A673 (cell line): ENCODE results near the gene CCDC201. TPM values are rescaled to one million over a fixed set of nuclear protein-coding genes. Genes with fewer than 3 reads are reported as not detected.
"Not testable (repeated sequence)": the region's sequence is repeated elsewhere in the genome, so short reads cannot be mapped to it uniquely, and the experiment has no call there.

ENCODE experiments used
- BruUV-seq: library from RNA; stranded (reverse); fragments of 400-500 nt; replicated peaks from 2 replicates; lab custom pipeline; 2021; lab: Mats Ljungman, UMichigan
- CTCF ChIA-PET: fragments of 300-600 bp; sonication (Branson Sonifier 250); formaldehyde crosslinking; loops from one replicate; lab custom pipeline; 2022; ENCODE audit warnings: antibody characterized with exemption; lab: Charles Lee
- POLR2A ChIA-PET: fragments of 300-600 bp; sonication (Branson Sonifier 250); formaldehyde crosslinking; loops from one replicate; lab custom pipeline; 2022; ENCODE audit warnings: antibody characterized with exemption; ENCODE audit not compliant: low non-redundant PET; lab: Charles Lee
- DNase-seq: peaks from one replicate; pipeline ENCODE4 v3.0.0-alpha.2; 2015; ENCODE audit warnings: low spot score
- H3K27ac ChIP-seq: fragments of 200-600 bp; sonication (generic); 2 replicates; pipeline ENCODE4 v1.5.1; 2016; ENCODE audit warnings: mixed run types, low read depth, mild to moderate bottlenecking, mixed read lengths, antibody characterized with exemption, low read length; ENCODE audit not compliant: poor library complexity, severe bottlenecking
- H3K27me3 ChIP-seq: fragments of 200-600 bp; sonication (generic); replicated peaks from 2 replicates; pipeline ENCODE4 v1.6.1; 2017; ENCODE audit warnings: mixed run types, low read depth, mild to moderate bottlenecking, mixed read lengths, antibody characterized with exemption, low read length; ENCODE audit not compliant: insufficient read depth, poor library complexity
- H3K36me3 ChIP-seq: fragments of 200-600 bp; sonication (generic); 2 replicates; pipeline ENCODE4 v1.6.1; 2016; ENCODE audit warnings: mixed run types, mild to moderate bottlenecking, mixed read lengths, antibody characterized with exemption, low read length; ENCODE audit not compliant: insufficient read depth, poor library complexity, severe bottlenecking
- H3K4me1 ChIP-seq: fragments of 200-600 bp; sonication (generic); 2 replicates; pipeline ENCODE4 v1.6.1; 2017; ENCODE audit warnings: mixed run types, mild to moderate bottlenecking, mixed read lengths, antibody characterized with exemption, low read length; ENCODE audit not compliant: insufficient read depth, poor library complexity, severe bottlenecking
- H3K4me3 ChIP-seq: fragments of 200-600 bp; sonication (generic); 2 replicates; pipeline ENCODE4 v1.5.1; 2016; ENCODE audit warnings: low read depth, mixed run types, mild to moderate bottlenecking, mixed read lengths, low read length; ENCODE audit not compliant: poor library complexity, severe bottlenecking
- H3K9me3 ChIP-seq: fragments of 200-600 bp; sonication (generic); 2 replicates; pipeline ENCODE4 v1.6.1; 2016; ENCODE audit warnings: mixed run types, low read depth, mild to moderate bottlenecking, mixed read lengths, antibody characterized with exemption, low read length; ENCODE audit not compliant: poor library complexity, severe bottlenecking
- intact Hi-C: fragments of 100-400 bp; cut with micrococcal nuclease; formaldehyde crosslinking; loops from one replicate; pipeline ENCODE4 v1.10.0; 2022; ENCODE audit not compliant: unreplicated experiment
- total RNA-seq: library from RNA; stranded (reverse); gene quantifications from 2 replicates; pipeline ENCODE4 v1.2.3, GENCODE V29; 2021

The CCDC201 gene
- total RNA-seq, 1 experiment from 2014 or later, result not detected

- H3K9me3 ChIP-seq, H3K4me3 ChIP-seq, H3K4me1 ChIP-seq, H3K27ac ChIP-seq, BruUV-seq, DNase-seq, POLR2A ChIA-PET, H3K36me3 ChIP-seq, intact Hi-C loops, H3K27me3 ChIP-seq, CTCF ChIA-PET: not testable (repeated sequence)
Measured at GRCh38 chr7:45810451-45811005, 62.4 kb downstream of the CCDC201 start.

Other genes starting within 250 kb of the CCDC201 start
- not detected in 2 replicates for gene IGFBP1, start 15.4 kb upstream of the CCDC201 start, total RNA-seq
- gene IGFBP3, start 48.2 kb upstream of the CCDC201 start, total RNA-seq, result 0.81 and 1.1 TPM in 2 replicates